Ovary (tissue), 3 donors: ENCODE data around the gene ADGRL1.

Experiments
- POLR2A ChIP-seq: fragments of 450-650 bp; IDR thresholded peaks from one replicate; pipeline ENCODE4 v1.6.1; 2017; ENCODE audit warnings: antibody characterized with exemption, mild to moderate bottlenecking, moderate library complexity
- TF ChIP-seq, protein P1 (sequence below), 3 donors: fragments of 450-650 bp in 2 of 3; fragments of 200-600 bp in 1 of 3; IDR thresholded peaks; one replicate each; pipeline versions ENCODE4 v1.5.1 to v1.8.0; 2016 to 2022; ENCODE audit warnings: antibody characterized with exemption in 3 of 3, mild to moderate bottlenecking in 1 of 3
- donor health status: DM: no; HTN: no; CAD: no.

- TF ChIP-seq, protein P1, sequence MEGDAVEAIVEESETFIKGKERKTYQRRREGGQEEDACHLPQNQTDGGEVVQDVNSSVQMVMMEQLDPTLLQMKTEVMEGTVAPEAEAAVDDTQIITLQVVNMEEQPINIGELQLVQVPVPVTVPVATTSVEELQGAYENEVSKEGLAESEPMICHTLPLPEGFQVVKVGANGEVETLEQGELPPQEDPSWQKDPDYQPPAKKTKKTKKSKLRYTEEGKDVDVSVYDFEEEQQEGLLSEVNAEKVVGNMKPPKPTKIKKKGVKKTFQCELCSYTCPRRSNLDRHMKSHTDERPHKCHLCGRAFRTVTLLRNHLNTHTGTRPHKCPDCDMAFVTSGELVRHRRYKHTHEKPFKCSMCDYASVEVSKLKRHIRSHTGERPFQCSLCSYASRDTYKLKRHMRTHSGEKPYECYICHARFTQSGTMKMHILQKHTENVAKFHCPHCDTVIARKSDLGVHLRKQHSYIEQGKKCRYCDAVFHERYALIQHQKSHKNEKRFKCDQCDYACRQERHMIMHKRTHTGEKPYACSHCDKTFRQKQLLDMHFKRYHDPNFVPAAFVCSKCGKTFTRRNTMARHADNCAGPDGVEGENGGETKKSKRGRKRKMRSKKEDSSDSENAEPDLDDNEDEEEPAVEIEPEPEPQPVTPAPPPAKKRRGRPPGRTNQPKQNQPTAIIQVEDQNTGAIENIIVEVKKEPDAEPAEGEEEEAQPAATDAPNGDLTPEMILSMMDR (IDR thresholded peaks at IDR 0.05), result no peak
- TF ChIP-seq POLR2A, result no peak
Observed at GRCh38 chr19:14102102-14102696, 103.8 kb downstream of the ADGRL1 start.
